Superior temporal gyrus (tissue), 1 donor: Measurements from ENCODE around the gene TSLP.

Experiments
- DNase-seq: peaks from one replicate; pipeline ENCODE4 v3.0.0-alpha.2; 2016; ENCODE audit errors: extremely low spot score

TSLP gene

DNA sequence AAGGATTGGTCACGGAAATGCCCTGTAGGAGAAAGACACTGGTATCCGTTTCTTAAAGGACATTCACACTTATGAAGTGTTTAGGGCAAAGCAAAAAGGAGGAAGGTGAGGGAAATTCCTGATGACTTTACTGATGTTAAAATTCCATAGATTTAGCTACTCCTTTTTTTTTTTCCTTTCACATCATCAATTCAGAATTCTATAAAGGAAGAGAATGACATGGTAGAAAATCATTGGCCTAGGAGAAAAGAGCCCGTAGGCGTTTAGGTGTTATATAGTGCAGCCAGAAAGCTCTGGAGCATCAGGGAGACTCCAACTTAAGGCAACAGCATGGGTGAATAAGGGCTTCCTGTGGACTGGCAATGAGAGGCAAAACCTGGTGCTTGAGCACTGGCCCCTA, at the start of gene TSLP:
TSLP (plus strand) TSS at position 301 of the 400 bp plus-strand sequence. CDS start 178 bp downstream, outside the sequence.
- no peak for DNase-seq

DNA sequence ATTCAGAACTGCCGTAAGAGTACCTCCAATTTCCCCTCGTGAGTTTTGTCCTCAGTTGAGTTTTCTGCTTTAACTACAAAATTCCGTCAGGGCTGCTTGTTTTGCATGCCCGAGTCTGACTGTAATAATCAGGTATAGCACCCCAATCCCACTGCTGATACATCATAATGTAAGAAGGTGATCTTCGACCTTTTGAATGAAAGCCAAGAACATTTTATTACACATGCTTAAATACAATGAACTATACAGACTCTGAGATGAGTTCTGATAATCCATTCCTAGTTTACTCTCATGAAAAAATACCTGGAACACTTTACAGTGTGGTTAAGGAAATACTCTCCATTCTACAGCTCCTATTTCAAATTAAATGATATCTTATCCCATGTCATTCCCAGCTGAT, 49.2 kb upstream of the TSLP start:
- DNase-seq = no peak

DNA sequence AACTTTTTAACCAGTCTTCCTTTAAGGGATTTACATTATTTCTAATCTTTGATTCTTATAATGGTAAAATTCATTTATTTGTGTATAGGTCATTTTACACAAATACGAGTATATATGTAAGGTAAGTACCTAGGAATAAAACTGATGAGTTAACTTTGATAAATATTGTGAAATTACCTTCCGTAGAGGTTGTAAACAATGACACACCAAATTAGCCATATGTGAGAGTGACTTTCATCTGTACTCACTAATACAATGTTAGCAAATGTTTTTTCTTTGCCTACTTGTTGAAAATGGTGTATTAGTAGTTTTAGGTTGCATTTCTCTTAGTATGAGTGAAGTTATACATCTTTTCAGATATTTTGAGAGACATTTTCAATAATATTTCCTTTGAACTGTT, 42.6 kb upstream of the TSLP start:
- no peak for DNase-seq

DNA sequence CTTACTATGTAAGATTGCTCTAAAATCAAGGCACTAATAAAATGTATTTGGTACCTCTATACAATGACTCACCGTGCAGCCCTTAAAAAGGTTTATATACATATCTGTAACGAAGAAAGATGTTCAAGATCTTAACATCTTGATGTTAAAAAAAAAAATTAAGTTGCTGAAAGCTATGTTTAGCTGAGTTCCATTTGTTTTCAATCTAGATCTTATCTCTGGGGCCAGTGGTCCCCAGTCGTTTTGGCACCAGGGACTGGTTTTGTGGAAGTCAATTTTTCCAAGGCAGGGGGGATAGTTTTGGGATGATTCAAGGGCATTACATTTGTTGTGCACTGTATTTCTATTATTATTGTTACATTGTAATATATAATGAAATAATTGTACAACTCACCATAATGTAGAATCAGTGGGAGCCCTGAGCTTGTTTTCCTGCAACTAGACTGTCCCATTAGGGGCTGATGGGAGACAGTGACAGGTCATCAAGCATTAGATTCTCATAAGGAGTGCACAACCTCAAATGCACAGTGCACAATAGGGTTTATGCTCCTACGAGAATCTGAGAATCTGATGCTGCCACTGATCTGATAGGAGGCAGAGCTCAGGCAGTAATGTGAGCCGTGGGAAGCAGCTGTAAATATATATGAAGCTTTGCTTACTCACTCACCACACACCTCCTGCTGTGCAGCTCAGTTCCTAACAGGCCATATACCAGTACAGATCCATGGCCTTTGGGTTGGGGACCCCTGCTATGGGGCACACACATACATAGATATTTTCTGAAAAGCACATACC, 27.6 kb upstream of the TSLP start:
- DNase-seq = no peak

DNA sequence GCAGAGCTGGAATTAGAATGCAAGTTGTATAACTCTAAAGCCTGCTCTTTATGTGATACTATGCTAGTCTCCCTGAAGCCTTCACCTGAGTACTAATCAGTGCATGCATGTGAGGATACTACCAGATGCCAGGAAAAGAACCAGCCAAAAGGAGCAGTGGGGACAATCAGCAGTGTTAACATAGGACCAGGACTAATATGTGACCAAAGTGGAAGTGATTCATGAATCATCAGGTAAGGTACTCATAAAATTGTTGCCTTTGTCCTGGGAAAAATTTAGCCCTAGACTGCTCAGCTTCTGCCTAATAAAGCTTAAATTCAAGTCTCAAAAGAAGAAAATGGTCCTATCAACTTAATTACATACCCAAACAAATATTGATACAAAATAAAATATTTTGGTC, 13.4 kb upstream of the TSLP start:
- DNase-seq = no peak

DNA sequence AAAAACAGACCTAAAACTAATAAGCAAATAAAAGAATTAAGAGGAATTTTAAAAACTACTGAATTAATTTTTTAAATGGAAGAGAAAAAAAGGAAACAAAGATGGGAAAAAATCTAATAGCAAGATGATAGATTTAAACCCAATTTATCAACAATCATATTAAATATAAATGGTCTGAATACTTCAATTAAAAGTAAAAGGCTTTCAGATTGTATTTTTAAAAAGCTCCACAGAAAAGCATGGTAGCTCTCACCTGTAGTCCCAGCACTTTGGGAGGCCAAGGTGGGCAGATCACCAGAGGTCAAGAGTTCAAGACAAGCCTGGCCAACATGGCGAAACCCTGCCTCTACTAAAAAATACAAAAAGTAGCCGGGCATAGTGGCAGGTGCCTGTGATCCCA, 11.3 kb upstream of the TSLP start:
- DNase-seq = no peak

DNA sequence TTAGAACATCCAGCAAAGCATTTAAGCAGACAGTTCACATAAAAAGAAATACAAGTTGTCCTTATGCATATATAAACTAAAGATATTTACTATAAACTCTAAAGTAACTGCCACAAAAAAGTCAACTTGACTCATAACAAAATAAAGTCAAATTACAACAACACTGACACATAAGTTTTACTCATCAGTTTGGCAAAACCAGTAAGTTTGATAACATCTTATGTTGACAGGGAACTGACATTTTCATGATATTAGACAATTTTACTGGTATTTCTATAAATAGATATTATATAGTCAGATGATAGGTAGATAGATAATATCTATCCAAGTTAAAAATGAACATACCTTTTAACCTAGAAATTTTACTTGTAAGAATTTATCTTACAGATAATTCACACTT, 9.9 kb upstream of the TSLP start:
- DNase-seq = no peak

DNA sequence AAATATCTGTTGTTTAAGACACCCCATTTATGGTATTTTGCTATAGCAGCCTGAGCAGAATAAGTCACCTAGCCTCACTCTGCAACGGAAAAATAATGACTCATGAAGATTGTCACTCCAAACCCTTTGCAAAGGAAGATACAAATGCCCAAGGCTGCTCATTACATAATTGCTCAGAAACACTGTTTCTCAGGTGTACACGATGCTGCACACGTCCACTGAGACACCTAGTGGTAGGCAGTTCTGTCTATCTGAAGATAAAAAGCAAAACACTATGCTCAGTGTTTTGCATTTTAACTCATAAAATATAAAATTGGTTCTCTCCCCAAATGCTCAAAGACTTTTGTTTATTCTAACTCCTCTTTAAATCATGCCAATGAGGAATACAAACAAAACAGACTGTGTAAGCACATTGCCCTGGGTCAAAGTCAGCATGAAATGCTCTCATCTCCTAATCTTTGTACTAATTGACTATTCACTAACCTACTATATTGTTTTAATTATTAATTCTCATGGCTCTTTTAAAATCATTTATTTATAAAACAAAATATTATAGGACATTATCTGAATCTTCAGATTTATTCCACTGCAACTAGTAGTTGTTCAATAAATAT, 7.7 kb upstream of the TSLP start:
- DNase-seq = no peak

DNA sequence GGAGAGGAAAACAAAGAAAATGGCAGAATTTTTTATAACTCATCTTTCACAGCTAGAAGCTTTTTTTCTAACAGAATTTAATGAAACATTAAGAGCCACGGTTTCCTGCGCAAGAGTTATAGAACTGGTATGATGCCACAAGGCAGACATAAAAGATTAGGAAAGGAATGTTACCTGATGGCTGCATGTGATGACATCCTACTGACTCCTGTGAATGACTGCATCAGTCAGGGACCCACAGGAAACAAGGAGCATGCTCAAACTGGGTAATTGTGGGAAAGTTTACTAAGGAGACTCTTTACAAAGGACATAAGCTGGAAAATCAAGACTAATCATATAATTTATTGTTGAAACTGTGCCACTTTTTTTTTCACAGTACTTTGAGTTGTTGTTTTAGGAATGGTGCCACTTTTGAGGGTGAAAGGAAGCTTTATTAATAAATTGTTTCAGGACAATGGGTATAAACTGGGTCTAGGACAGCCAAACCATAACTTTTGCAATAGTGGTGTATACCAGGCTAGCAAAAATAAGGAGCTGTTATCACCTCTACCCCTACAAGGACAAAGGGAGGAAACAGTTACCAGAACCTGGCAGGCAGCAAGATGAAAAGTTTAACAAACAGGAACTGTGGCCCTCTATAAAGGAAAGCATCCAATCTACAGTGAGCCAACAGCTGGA, 5.1 kb upstream of the TSLP start:
- no peak for DNase-seq

DNA sequence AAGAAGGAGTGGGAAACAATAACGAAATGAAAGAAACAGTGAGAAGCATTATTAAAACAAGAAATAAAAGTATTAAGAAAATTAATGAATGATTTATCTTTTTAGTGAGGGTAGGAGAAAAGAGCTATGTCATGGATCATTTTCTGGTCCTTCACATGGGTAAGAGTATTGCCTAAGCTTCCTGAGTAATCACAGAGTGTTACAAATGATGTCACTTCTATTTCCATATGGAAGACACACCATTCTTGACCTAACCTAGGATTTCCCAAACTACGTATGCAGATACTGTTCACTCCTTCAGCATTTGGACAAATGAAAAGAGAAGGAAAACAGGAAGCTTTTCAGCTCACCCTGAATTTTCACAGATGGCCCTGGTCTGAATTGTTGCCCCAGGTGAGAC, 3.3 kb upstream of the TSLP start:
- no peak for DNase-seq

DNA sequence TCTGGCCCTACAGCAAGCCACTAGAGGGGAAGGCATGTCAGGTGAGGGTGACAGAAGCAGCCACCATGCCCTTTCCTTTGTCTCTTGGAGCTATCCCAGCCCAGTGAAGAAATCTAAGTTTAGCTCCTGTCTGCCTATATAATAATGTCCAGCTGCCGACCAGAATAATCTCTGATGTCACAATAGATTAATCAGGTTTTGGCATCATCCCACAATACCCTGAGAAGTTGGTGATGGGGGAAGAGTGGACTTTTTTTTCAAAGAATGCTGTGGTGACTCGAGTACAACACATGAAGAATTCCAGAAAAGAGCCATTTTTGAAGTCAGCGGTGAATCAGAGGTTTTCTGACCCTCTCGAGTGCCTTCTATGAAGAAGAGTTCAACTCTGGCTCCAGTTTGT, 1.7 kb upstream of the TSLP start:
- no peak for DNase-seq

DNA sequence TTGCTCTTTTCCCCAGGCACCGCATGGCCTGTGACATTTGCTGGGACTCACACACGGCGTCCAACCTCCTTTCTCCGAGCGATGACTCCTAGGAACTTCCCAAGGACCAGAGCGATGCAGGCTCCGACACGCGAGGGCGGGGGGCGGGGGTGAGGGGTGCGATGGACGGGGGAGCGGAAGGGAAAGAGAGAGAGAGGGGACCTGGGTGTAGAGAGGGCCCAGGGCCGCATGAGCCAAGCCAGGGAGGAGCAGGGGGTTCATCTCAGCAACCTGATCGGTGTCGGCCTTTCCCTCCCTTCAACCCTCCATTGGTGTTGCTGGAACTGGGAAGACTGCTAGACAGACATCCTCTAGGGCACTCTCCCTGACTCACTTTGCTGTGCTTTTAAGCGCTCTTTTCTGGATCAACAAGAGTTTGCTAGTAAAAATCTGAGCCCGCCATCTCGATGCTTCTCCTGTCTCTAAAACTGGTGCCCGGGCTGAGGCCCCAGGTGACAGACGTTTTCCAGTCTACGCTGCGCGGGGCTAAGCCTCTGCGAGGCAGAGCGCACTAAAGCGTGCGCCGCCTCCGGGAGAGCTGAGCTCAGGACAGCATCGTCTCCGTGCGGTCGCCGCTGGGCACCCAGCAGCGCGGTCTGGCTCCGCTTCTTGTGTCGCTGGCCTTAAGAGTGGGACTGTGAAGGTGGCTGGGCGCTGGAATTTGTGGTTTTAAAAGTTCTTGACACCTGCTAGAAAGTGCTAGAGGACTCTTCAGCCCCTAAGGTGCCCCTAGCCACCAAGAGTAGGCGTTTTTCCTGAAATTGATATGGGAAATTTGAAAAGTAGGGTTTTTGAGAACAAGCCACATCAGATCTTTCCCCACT, 1.0 kb upstream of the TSLP start:
- no peak for DNase-seq

DNA sequence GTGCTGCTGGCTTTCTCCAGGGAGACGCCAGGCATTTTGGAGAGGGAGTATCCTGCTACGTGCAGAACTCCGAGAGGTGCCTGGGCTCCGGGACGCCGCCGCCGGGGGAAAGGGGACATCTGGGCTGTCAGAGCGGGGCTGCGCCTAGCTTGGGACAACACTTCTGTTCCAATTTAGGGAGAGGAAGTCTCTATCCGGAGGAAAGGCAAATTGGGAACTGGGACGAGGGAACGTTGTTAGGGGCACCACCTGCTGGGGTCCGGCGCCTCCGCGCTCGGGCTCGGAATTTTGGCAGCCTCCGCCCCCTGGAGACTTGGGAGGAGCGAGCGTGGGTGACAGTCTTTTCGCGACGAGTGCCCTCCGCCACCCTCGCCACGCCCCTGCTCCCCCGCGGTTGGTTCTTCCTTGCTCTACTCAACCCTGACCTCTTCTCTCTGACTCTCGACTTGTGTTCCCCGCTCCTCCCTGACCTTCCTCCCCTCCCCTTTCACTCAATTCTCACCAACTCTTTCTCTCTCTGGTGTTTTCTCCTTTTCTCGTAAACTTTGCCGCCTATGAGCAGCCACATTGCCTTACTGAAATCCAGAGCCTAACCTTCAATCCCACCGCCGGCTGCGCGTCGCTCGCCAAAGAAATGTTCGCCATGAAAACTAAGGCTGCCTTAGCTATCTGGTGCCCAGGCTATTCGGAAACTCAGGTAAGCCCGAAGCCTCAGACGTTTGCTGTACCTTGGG, 1.6 kb downstream of the TSLP start:
- no peak for DNase-seq

DNA sequence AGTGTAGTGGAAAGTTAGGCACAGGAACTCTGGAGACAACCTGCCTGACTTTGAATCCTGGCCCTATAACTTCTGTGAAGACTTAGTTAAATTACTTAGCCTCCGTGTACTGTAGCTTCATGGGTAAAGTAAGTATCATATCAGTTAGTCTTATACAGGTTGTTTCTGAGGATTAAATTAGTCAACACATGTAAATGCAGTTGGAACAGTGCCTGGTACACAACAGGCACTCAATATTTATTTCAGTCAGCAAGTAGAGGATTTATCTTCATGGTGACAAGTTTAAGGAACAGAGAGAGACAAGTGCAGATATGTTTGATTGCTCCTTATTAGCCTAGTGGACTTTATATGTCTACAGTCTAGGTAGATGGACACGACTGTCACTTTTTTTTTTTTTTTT, 2.7 kb downstream of the TSLP start:
- DNase-seq = no peak

DNA sequence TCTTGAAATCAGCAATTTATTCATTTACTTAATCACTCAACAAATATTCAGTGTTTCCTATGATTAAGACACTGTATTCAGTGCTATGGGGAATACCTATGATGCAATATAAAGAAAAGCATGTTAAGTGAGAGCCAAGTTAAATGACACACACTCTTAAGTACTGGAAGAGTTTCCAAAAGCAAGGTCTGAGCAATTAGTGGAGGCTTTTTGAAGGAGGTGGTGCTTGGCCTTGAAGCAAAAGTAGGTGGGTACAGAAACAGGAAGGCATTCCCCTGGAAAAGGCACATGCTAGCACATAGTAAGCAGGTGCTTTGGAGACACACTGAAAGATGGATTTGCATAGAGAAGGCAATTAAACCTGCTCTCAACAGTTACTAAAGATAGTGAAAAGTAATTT, 4.0 kb downstream of the TSLP start:
- DNase-seq = no peak

DNA sequence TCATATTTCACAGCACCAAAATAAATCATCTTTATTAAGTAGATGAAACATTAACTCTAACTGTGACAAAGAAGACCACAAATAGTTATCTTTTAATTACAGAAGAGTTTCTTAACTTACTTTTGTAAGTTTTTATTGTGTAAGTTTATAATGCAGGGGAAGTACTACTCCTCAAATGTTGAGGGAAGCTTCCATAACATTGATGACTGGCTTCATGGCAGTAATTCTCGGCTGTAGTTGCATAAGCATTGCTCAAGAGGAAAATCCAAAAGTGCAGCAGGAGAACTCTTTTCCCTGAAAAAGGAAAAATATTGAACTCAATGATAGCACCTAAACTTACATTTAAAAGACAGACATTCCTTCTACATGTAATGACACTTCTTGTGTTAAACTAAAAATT, 4.6 kb downstream of the TSLP start:
- no peak for DNase-seq

DNA sequence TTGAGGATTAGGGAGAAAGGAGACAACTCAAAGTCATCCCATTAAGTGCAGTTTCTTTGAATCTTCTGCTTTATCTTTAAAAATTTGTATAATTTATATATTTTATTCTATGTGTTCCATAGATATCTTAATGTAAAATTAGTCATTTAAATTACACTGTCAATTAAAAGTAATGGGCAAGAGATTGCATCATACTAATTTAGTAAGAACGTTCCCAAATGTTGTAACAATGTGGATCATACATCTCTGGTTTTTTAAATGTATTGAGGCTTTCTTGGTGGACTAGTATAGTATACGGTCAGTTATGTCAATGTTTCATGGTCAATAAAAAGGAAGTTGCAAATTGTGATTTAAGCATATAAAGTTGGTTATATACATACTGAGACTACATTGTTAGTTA, 6.2 kb downstream of the TSLP start:
- DNase-seq = no peak

DNA sequence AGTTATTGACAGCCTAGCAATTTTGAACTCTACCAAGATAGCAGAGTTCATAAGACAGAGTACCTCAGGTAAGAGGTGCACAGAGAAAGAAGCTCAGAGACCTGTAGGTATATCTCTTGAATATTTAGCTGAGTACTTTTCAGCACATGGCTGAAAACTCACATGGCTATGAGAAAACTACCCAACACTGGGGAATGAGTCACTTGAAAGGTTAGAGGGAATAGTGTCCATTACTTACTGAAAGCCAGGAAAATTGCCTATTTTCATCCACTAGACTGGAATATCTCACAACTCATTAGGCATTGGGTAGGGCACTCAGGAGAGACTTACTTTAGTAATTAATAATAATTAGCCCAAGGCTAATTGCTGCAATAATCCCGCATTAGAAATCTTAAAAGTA, 8.3 kb downstream of the TSLP start:
- no peak for DNase-seq

DNA sequence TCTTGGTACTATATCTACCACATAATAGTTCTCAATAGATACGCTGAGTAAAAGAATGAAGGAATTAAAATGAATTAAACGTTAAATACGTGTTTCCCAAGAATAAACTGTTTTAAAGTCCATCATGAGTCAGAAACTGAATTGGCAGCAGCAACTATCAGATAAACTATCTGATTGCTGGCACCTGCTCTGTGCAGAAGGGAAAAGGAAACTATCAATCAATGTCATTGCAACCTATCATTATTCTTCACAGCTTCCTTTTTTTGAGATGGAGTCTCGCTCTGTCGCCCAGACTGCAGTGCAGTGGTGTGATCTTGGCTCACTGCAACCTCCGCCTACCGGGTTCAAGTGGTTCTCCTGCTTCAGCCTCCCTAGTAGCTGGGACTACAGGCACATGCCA, 11.8 kb downstream of the TSLP start:
- DNase-seq = no peak

DNA sequence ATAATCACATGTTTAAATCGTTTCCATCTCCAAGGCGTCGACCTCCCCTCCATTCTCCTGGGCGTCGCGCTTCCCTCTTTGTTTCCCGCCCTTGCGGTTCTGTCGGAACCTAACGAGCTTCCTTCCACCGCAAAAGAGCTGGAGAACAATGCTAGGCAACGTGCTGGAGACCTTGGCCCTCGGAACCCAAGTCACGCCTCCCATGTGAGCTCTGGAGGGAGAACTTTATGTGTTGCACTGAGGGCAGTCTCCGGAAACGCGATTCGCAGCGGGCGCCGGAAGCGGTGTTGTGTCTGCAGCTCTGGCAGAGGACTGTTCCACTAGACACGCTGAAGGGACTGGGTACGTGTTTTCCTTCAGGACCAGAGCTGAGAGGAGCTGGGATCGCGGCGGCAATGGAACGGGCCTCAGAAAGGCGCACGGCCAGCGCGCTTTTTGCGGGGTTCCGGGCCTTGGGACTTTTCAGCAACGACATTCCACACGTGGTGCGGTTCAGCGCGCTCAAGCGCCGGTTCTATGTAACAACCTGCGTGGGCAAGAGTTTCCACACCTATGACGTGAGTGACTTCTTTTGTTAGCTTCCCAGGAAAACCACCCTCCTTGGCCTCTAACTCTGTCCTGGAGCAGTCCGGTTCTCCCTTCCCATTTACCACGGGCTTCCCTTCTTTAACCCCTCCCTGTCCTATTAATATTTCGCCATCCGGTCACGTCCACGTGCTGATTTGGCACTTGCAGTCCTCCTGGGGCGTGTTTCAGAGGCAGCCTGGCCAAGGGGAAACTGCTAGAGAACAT, 20.7 kb downstream of the TSLP start, which contains the start of gene WDR36:
WDR36 (plus strand) TSS at position 287 of the 792 bp plus-strand sequence; CDS start at position 396, 109 bp downstream.
- DNase-seq = peak; percentile 95
